Endothelial cell of umbilical vein (primary cell): ENCODE data around the gene FER. TPM values are rescaled to one million over a fixed set of nuclear protein-coding genes. Genes with fewer than 3 reads are reported as not detected.

Source experiments
- BruUV-seq: library from RNA; stranded (reverse); fragments of 400-500 nt; replicated peaks from 2 replicates; lab custom pipeline; 2021; lab: Mats Ljungman, UMichigan
- CTCF ChIA-PET: fragments of 300-600, 350-600 bp; sonication (Branson Sonifier 250); formaldehyde crosslinking; loops from one replicate; lab custom pipeline; 2021; ENCODE audit warnings: antibody characterized with exemption, inconsistent platforms; lab: Charles Lee
- POLR2A ChIA-PET: fragments of 300-600, 350-600 bp; sonication (Branson Sonifier 250); formaldehyde crosslinking; loops from one replicate; lab custom pipeline; 2021; ENCODE audit warnings: antibody characterized with exemption, inconsistent platforms; lab: Charles Lee
- DNase-seq: peaks from one replicate; pipeline ENCODE4 v3.0.0-alpha.2; 2011; ENCODE audit warnings: low read depth, low spot score
- FAIRE-seq: peaks from 2 replicates; lab custom pipeline; 2011; peaks lifted over from hg19 to GRCh38; lab: Jason Lieb, UNC
- H2AFZ ChIP-seq: 2 replicates; pipeline ENCODE4 v1.6.0; 2012; ENCODE audit warnings: low read depth, low read length, control low read depth, inconsistent platforms
- H3K27ac ChIP-seq: 2 replicates; pipeline ENCODE4 v1.5.1; 2011; ENCODE audit warnings: low read depth, mild to moderate bottlenecking, control low read depth, low read length, moderate library complexity; ENCODE audit not compliant: insufficient read depth
- H3K27me3 ChIP-seq, 2 experiments: 2 replicates each; pipeline versions ENCODE4 v1.6.0 to v1.6.1; 2011; ENCODE audit warnings: low read length in 2 of 2, mixed read lengths in 1 of 2; ENCODE audit not compliant: control insufficient read depth in 2 of 2, insufficient read depth in 2 of 2
- H3K36me3 ChIP-seq, 2 experiments: 2 replicates in 1 of 2; 3 replicates in 1 of 2; pipeline ENCODE4 v1.5.1; 2011; ENCODE audit warnings: low read length in 2 of 2, mild to moderate bottlenecking in 1 of 2, moderate library complexity in 1 of 2; ENCODE audit not compliant: control insufficient read depth in 2 of 2, insufficient read depth in 2 of 2; ENCODE audit errors: extremely low read depth in 1 of 2
- H3K4me1 ChIP-seq: 3 replicates; pipeline ENCODE4 v1.5.1; 2011; ENCODE audit warnings: mild to moderate bottlenecking, low read length; ENCODE audit not compliant: control insufficient read depth, insufficient read depth; ENCODE audit errors: extremely low read depth
- H3K4me2 ChIP-seq: 2 replicates; pipeline ENCODE4 v1.6.1; 2011; ENCODE audit warnings: low read length, control low read depth, mixed read lengths; ENCODE audit not compliant: insufficient read depth
- H3K4me3 ChIP-seq, 3 experiments: fragments of 200-600 bp in 1 of 3; sonication (generic), shearing (Covaris generic) in 1 of 3; replicated peaks in 1 of 3; 2 replicates each; pipeline ENCODE4 v1.5.1; 2011 to 2016; ENCODE audit warnings: control low read depth in 3 of 3, low read length in 3 of 3, mild to moderate bottlenecking in 2 of 3, inconsistent platforms in 1 of 3, low read depth in 1 of 3, moderate library complexity in 1 of 3; ENCODE audit not compliant: insufficient read depth in 1 of 3
- H3K79me2 ChIP-seq: 2 replicates; pipeline ENCODE4 v1.6.0; 2012; ENCODE audit warnings: low read length, inconsistent platforms; ENCODE audit not compliant: control insufficient read depth, insufficient read depth
- H3K9ac ChIP-seq: replicated peaks from 2 replicates; pipeline ENCODE3; 2011; ENCODE audit warnings: low read length, control low read depth; ENCODE audit not compliant: insufficient read depth; ENCODE audit errors: extremely low read depth
- H3K9me1 ChIP-seq: replicated peaks from 3 replicates; pipeline ENCODE4 v1.6.0; 2011; ENCODE audit warnings: mild to moderate bottlenecking, low read length; ENCODE audit not compliant: control insufficient read depth, insufficient read depth; ENCODE audit errors: extremely low read depth
- H3K9me3 ChIP-seq: replicated peaks from 2 replicates; pipeline ENCODE4 v1.5.1; 2012; ENCODE audit warnings: low read length, inconsistent platforms; ENCODE audit not compliant: control insufficient read depth, insufficient read depth
- H4K20me1 ChIP-seq: replicated peaks from 2 replicates; pipeline ENCODE3; 2011; ENCODE audit warnings: mild to moderate bottlenecking, low read length; ENCODE audit not compliant: control insufficient read depth, insufficient read depth; ENCODE audit errors: extremely low read depth
- CTCF ChIP-seq, 2 donors: IDR thresholded peaks; 1 replicate in 1 of 2; 2 replicates in 1 of 2; pipeline ENCODE4 v1.5.1; 2011; ENCODE audit warnings: low read length in 2 of 2, mild to moderate bottlenecking in 2 of 2, moderate library complexity in 2 of 2, control low read depth in 1 of 2, inconsistent platforms in 1 of 2, low read depth in 1 of 2; ENCODE audit not compliant: insufficient read depth in 1 of 2; ENCODE audit errors: extremely low read depth in 1 of 2
- EZH2 ChIP-seq: IDR thresholded peaks from 2 replicates; pipeline ENCODE4 v1.6.1; 2012; ENCODE audit warnings: borderline replicate concordance, low read depth, mild to moderate bottlenecking, moderate library complexity, low read length, inconsistent platforms; ENCODE audit not compliant: severe bottlenecking
- FOS ChIP-seq: IDR thresholded peaks from 2 replicates; pipeline ENCODE4 v1.6.1; 2011; ENCODE audit warnings: mild to moderate bottlenecking, low read length, moderate library complexity, borderline replicate concordance; ENCODE audit not compliant: insufficient read depth
- GATA2 ChIP-seq: IDR thresholded peaks from 2 replicates; pipeline ENCODE4 v1.7.0; 2011; ENCODE audit warnings: low read depth, mild to moderate bottlenecking, moderate library complexity, mixed read lengths, low read length; ENCODE audit not compliant: insufficient read length, insufficient read depth
- JUN ChIP-seq: IDR thresholded peaks from 2 replicates; pipeline ENCODE4 v1.6.1; 2011; ENCODE audit warnings: borderline replicate concordance, low read depth; ENCODE audit not compliant: insufficient read length, insufficient read depth
- MYC ChIP-seq: IDR thresholded peaks from one replicate; pipeline ENCODE4 v1.6.1; 2011; ENCODE audit warnings: mild to moderate bottlenecking, low read depth, low read length
- POLR2A ChIP-seq: IDR thresholded peaks from 2 replicates; pipeline ENCODE4 v1.6.1; 2012; ENCODE audit warnings: low read depth, mild to moderate bottlenecking, control low read depth, low read length
- POLR2AphosphoS5 ChIP-seq: IDR thresholded peaks from 2 replicates; pipeline ENCODE4 v1.6.1; 2012; ENCODE audit warnings: low read depth, mild to moderate bottlenecking, control low read depth, low read length, moderate library complexity; ENCODE audit not compliant: insufficient read depth
- dilution Hi-C: fragments of 300-500 bp; cut with MboI; formaldehyde crosslinking; loops from one replicate; pipeline ENCODE4 v1.15.0; 2019; ENCODE audit warnings: low sequenced_read_pairs; ENCODE audit not compliant: extremely low pct_ligation_motif_present
- intact Hi-C: fragments of 100-400 bp; cut with micrococcal nuclease; formaldehyde crosslinking; loops from one replicate; pipeline ENCODE4 v1.10.0; 2022
- polyA plus RNA-seq, 4 experiments: library from polyadenylated mRNA; depleted of rRNA in 3 of 4; stranded (reverse) in 3 of 4; unstranded in 1 of 4; fragments of >200 nt; gene quantifications; 2 replicates each; pipeline versions ENCODE4 v1.2.1 to v1.2.3, GENCODE V29; 2011 to 2012; ENCODE audit warnings: missing spikeins in 1 of 4
- total RNA-seq: library from RNA; stranded (reverse); gene quantifications from 2 replicates; pipeline ENCODE4 v1.2.3, GENCODE V29; 2021
- TF ChIP-seq, protein P1 (sequence below): IDR thresholded peaks from 2 replicates; pipeline ENCODE4 v1.6.1; 2011; ENCODE audit not compliant: insufficient read depth, insufficient read length

Gene FER
- total and polyA plus RNA-seq, 2 donors (not counting 3 experiments of a cell fraction or from before 2014, with no cell fraction given), result 2.3 to 27.5 TPM

- CTCF ChIA-PET, result interaction anchor here (3.0 to 3.1 kb wide), 2 partner anchors 8 to 185 kb away, joined by 8 to 11 read pairs; no protein-coding TSS in a partner anchor
These were observed 79.4 kb downstream of the FER start for GRCh38 chr5:108827131-108827530.

More at GRCh38 chr5:108827131-108827530, 79.4 kb downstream of the FER start:
- H3K27me3 ChIP-seq, result no peaks in the 10 kb centered on the region
- POLR2A ChIA-PET, result no interaction called here
- H3K36me3 ChIP-seq, result no peaks in the 10 kb centered on the region
- H3K9me1 ChIP-seq, result no peaks in the 10 kb centered on the region
- H3K4me1 ChIP-seq, result no peaks in the 10 kb centered on the region
- no peak overlapping the region for H3K4me2 ChIP-seq
- dilution Hi-C loops, result no loop called here
- H2AFZ ChIP-seq, result no peak overlapping the region
- H3K27ac ChIP-seq, result no peak overlapping the region
- H3K4me3 ChIP-seq, result no peak overlapping the region
- TF ChIP-seq JUN (no peak), POLR2A (no peak), EZH2 (no peak), POLR2AphosphoS5 (no peak), FOS (no peak), GATA2 (no peak), CTCF (IDR thresholded peaks at IDR 0.05; ENCODE audit: extremely low read depth in 1 of 2, insufficient read depth in 1 of 2, low read depth in 1 of 2, low read length in 2 of 2) (no peak), MYC (no peak)
- TF ChIP-seq, protein P1, sequence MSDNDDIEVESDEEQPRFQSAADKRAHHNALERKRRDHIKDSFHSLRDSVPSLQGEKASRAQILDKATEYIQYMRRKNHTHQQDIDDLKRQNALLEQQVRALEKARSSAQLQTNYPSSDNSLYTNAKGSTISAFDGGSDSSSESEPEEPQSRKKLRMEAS, result no peak
- FAIRE-seq, result no peak
- H4K20me1 ChIP-seq, result no peaks in the 10 kb centered on the region
- intact Hi-C loops, result no loop called here
- no peaks in the 10 kb centered on the region for H3K9me3 ChIP-seq
- no TSS peak for BruUV-seq
- H3K79me2 ChIP-seq, result no peaks in the 10 kb centered on the region
- no peak for DNase-seq
- no peak overlapping the region for H3K9ac ChIP-seq
